ENCODE measurements around the gene LCN12.

Gene LCN12

GRCh38 chr9:136974817-136975535 is 22.9 kb downstream of the LCN12 start:
- DNase-seq: no peak

- peak in 1 of 2 experiments; percentile 27 for DNase-seq
These were observed 23.6 kb downstream of the LCN12 start for GRCh38 chr9:136975644-136976043.

DNA sequence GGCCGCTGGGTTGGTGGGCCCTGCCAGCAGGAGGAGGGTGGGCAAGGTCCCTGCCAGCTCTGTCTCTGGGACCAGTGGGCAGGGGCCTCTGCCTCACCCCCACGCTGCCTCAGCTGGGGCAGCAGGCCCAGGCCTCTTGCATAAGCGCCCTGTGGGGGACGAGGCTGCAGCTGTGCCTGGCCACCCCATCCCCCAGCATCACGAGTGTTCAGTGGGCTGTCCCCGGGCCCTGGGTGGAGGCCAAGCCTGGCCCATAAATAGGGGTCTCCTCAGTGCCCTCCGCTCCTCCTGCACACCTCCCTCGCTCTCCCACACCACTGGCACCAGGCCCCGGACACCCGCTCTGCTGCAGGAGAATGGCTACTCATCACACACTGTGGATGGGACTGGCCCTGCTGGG is 25.1 kb downstream of the LCN12 start, which contains the start of gene PTGDS:
PTGDS (plus strand) TSS at position 282 of the 400 bp plus-strand sequence; CDS start at position 357, 75 bp downstream.
- no peak for DNase-seq

DNA sequence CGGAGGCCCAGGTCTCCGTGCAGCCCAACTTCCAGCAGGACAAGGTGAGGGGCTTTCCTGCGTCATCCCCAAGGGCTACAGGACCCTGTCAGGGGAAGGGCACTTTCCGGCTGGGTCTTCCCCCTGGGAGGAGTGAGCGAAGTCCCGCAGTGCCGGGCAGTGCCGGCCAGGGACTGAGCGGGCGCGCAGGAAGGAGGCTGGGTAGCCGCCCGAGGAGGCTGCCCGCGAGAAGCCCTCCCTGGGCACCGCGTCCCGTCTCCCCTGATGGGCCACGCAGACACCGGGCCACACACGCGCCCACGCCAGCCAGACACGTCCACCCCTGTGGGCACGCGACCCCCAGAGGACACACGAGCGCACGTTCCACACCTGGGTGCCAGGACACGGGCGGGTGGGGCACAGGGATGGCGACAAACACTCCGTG is 25.6 kb downstream of the LCN12 start:
- DNase-seq: no peak

DNA sequence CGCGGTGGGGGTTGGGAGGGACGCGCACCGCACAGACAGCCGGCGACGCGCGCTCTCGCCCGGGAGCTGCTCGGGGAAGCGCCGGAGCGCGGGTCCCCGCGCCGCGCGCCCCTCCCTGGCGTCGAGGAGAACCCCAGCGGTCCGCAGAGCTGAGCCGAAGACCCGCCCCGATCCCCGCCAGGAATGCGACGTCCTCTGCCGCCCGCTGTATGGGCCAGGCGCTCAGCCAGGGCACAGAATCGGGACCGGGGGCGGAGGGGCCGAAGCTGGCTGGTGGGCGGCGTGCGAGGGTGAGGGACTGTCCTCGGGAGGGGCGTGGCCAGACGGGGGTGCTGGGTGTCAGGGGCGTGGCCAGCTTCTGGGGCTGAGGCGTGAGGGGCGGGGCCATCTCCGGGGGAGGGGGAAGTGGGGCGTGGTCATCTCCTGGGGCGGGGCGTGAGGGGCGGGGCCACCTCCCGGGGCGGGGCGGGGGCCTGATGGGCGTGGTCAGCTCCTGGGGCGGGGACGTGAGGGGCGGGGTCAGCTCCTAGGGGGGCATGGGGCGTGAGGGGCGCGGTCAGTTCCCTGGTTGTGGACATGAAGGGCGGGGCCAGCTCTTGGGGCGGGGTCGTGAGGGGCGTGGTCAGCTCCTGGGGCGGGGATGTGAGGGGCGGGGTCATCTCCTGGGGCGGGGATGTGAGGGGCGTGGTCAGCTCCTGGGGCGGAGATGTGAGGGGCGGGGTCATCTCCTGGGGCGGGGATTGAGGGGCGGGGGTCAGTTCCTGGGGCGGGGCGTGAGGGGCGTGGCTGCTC is 26.2 kb downstream of the LCN12 start:
- peak in 1 of 2 experiments; percentile 35 for DNase-seq

DNA sequence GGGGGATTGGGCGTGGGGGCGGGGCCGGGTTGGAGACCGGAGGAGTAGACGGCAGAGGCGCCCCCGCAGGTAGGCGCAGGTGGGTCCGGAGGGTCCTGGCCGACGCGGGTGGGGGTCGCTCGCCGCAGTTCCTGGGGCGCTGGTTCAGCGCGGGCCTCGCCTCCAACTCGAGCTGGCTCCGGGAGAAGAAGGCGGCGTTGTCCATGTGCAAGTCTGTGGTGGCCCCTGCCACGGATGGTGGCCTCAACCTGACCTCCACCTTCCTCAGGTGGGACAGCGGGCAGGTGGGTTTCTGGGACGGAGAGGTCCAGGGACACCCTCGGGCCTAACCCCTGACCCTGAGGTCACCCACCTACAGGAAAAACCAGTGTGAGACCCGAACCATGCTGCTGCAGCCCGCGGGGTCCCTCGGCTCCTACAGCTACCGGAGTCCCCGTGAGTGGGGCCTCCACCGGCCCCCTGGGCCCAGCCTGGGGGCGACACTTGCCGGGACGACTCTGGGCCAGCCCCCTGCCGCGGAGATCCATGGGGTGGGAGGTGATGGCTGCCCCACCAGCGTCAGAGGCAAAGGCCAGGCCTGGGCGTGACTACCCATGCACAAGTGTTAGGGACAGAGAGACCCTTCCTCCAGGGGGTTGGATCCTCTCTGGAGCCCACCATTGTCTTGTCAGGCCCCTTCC is 26.9 kb downstream of the LCN12 start:
- no peak for DNase-seq

DNA sequence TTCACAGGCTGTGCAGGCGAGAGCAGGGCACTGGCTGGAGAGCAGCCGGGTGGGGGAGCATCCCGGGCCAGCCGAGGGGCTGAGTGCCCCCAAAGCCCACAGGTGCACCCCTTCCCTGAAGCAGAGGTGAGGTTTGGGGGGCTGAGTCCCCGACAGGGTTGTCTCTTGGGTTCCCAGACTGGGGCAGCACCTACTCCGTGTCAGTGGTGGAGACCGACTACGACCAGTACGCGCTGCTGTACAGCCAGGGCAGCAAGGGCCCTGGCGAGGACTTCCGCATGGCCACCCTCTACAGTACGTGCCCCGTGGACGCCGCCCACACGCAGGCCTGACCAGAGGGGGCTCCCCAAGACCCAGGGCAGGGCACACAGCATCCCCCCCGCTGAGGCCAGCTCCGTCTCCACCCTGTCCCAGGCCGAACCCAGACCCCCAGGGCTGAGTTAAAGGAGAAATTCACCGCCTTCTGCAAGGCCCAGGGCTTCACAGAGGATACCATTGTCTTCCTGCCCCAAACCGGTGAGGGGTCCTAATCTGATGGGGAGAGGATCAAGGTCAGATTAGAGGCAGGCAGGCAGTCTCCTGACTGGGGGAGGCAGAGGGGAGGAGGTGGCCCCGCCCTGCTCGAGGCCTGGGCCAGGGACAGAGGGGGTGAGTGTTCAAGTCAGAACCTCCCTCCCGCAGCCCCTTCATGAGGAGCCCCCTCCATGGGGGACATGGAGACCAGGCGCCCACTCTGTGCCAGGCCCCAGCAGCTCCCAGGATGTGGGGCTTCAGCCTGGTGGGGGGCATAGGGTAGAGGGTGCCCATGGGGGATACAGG is 27.9 kb downstream of the LCN12 start:
- DNase-seq: no peak

- no peak for DNase-seq
These were observed 28.8 kb downstream of the LCN12 start for GRCh38 chr9:136980669-136981478.

- DNase-seq: no peak
These were observed 29.6 kb downstream of the LCN12 start for GRCh38 chr9:136981588-136982231.

DNA sequence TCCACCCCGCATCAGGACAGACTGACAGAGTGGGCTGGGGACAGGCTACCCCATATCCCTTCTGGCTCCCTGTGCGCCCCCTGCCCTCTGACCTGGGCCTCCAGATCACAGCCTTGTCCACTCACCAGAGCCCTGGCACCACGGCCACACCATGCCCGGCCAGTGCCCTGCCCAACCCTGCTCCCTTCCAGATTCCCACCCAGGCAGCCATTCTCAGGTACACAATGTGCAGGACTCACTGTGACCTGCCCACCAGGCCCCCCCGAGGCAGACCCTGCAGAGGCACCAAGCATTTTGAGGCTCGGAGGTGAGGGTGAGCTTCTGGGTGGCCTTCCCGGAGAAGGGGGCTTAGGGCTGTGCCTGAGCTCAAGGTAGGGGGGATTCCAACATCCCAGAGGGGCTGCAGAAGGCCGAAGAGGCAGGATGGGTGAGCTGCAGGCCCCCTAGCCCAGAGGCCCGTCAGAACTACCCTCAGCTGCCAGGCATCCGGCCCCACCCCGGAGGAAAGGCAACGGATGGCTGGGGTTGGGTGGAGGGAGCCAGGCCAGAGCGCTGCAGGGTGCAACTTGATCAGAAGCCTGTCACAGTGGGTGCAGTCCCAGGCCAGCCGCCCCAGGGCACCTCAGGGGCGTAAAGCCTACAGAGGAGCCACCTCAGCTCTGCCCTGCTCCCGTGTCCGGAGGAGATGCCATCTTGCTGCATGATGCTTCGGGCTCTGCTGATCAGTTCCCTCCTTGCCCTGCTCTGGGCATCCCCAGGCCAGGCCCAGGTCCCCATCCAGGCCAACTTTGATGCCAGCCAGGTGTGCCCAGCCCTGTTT is 30.4 kb downstream of the LCN12 start, which contains the start of gene LCNL1:
LCNL1 (plus strand) TSS at position 762 of the 820 bp plus-strand sequence. CDS start 594 bp downstream, outside the sequence.
- no peak for DNase-seq

DNA sequence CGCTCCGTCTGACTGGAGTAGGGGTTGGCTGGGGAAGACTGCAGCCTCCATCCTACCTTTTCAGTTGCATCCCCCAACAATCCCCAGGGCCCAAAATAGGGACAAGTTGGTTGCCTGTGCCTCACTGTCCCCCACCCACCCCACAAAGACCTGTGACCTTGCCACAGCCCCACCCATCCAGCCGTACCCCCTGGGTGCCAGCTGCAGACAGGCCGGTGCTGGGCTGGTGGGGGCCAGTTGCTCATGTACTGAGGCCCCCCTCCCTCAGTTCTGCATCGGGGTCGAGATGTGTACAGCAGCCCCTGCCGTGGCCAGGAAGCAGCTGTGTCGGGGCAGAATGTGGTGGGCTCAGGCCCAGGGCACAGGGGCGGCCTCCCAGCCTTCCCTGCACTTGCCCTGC is 31.1 kb downstream of the LCN12 start:
- DNase-seq: no peak

GRCh38 chr9:136983656-136984314 is 31.7 kb downstream of the LCN12 start:
- DNase-seq: no peak

- no peak for DNase-seq
These were observed 32.5 kb downstream of the LCN12 start for GRCh38 chr9:136984464-136985026.

GRCh38 chr9:136985027-136985602 is 33.0 kb downstream of the LCN12 start:
- DNase-seq: no peak

- DNase-seq: no peak
These were observed 33.8 kb downstream of the LCN12 start for GRCh38 chr9:136985853-136986252.

DNA sequence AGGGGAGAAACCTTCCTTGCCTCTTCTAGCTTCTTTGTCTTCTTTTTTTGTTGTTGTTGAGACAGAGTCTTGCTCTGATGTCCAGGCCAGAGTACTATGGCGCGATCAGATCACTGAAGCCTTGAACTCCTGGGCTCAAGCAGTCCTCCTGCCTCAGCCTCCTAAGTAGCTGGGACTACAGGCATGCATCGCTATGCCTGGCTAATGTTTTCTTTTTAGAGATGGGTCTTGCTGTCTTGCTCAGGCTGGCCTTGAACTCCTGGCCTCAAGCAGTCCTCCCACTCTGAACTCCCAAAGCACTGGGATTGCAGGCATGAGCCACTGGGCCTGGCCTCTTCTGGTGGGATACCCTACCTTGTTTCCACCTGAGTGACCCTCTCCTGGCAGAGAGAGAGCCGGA is 36.8 kb downstream of the LCN12 start:
- no peak for DNase-seq

DNA sequence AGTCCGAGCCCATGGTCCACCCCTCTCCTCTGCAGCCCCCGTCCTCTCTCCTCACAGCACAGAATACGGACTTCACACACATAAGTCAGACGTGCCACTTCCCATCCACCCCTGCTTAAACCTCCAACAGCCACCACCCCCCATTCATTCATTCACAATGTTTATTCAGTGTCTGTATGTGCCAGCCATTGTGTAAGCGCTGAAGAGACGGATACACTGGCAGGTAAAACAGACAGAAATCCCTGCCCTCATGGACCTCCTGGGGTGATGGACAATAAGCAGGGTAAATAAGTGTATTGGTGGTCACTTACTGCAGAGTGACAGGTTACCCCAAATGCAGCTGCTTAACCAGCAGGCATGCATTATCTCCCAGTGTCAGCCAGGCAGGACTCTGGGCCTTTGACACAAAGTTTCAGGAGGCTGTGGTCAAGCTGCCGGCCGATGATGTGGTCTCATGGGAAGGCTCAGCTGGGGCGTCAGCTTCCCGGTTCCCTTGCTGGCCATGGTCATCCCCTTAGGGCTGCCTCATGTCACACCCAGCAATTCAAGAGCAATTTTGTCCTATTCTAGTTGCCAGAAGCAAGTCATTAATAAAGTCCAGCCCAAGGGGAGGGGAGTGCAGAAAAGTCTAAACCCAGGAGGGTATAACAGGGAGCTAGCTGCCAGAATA is 38.3 kb downstream of the LCN12 start:
- no peak for DNase-seq

All from NCI-H524 (cell line).